ENCODE results near the gene STK32C.
"Not testable (repeated sequence)": the region's sequence is repeated elsewhere in the genome, so short reads cannot be mapped to it uniquely, and the experiment has no call there.

The STK32C gene

DNA sequence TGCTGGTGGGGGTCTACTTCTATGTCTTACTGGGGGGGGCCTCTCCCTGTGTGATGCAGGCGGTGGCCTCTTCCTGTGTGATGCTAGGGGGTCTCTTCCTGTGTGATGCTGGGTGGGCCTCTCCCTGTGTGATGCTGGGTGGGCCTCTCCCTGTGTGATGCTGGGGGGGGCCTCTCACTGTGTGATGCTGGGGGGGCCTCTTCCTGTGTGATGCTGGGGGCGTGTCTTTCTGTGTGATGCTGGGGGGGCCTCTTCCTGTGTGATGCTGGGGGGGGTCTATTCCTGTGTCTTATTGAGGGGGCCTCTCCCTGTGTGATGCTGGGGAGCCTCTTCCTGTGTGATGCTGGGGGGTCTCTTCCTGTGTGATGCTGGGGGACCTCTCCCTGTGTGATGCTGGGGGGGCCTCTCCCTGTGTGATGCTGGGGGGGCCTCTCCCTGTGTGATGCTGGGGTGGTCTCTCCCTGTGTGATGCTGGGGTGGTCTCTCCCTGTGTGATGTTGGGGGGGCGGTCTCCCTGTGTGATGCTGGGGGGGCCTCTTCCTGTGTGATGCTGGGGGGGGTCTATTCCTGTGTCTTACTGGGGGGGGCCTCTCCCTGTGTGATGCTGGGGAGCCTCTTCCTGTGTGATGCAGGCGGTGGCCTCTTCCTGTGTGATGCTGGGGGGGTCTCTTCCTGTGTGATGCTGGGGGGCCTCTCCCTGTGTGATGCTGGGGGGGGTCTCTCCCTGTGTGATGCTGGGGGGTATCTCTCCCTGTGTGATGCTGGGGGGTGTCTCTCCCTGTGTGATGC, 146.7 kb downstream of the STK32C start:
- not testable (repeated sequence) for DNase-seq

DNA sequence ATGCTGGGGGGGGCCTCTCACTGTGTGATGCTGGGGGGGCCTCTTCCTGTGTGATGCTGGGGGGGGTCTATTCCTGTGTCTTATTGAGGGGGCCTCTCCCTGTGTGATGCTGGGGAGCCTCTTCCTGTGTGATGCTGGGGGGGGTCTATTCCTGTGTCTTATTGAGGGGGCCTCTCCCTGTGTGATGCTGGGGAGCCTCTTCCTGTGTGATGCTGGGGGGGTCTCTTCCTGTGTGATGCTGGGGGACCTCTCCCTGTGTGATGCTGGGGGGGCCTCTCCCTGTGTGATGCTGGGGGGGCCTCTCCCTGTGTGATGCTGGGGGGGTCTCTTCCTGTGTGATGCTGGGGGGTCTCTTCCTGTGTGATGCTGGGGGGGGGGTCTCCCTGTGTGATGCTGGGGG, 147.5 kb downstream of the STK32C start:
- not testable (repeated sequence) for DNase-seq

DNA sequence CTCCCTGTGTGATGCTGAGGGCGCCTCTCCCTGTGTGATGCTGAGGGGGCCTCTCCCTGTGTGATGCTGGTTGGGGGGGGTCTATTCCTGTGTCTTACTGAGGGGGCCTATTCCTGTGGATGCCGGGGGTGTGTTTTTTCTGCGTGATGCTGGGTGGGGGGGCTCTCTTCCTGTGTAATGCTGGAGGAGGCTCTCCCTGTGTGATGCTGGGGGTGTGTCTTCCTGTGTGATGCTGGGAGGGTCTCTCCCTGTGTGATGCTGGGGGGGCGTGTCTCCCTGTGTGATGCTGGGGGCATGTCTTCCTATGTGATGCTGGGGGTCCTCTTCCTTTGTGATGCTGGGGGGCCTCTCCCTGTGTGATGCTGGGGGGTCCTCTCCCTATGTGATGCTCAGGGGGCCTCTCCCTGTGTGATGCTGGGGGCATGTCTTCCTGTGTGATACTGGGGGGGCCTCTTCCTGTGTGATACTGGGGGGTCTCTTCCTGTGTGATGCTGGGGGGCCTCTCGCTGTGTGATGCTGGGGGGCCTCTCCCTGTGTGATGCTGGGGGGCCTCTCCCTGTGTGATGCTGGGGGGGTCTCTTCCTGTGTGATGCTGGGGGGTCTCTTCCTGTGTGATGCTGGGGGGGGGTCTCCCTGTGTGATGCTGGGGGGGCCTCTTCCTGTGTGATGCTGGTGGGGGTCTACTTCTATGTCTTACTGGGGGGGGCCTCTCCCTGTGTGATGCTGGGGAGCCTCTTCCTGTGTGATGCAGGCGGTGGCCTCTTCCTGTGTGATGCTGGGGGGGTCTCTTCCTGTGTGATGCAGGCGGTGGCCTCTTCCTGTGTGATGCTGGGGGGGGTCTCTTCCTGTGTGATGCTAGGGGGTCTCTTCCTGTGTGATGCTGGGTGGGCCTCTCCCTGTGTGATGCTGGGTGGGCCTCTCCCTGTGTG, 148.2 kb downstream of the STK32C start:
- not testable (repeated sequence) for DNase-seq

DNA sequence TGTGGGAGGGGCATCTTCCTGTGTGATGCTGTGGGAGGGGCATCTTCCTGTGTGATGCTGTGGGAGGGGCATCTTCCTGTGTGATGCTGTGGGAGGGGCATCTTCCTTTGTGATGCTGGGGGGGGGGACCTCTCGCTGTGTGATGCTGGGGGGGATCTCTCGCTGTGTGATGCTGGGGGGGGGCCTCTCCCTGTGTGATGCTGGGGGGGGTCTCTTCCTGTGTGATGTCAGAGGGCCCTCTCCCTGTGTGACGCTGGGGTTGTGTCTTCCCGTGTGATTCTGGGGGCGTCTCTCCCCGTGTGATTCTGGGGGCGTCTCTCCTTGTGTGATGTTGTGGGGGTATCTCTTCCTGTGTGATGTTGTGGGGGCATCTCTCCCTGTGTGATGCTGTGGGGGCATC, 148.9 kb downstream of the STK32C start:
- DNase-seq, result no peak

DNA sequence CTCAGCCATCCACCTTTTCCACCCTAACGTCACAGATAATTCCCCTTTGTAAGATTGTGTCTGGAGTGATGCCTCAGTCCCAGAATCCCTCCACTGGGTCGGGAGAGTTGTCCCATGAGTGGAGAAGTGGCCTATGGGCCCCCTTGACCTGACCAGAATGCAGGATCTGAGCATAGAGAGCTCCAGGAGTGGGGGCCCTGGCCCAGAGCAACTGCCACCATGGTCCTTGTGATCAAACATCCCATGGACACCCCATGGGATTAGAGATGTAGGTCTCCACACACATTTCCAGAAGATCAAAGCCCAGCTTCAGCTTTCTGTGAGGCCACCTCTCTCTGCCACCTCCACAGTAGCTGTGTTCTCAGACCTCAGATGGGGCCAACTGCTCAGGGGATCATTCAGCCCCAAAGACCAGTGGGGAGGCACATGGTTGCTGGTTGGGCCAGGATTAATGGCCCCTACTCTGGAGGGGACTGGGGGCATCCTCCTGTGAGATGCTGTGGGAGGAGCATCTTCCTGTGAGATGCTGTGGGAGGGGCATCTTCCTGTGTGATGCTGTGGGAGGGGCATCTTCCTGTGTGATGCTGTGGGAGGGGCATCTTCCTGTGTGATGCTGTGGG, 149.5 kb downstream of the STK32C start:
- DNase-seq, result peak in 1 of 56 donors; percentile 43

Data from amygdala (tissue), 56 donors.